GM21576 (cell line): Measurements from ENCODE around the gene NOS1.

Source experiments
- ATAC-seq: cut with Tn5 transposase; IDR thresholded peaks from one replicate; pipeline ENCODE4 v1.9.1; 2021; ENCODE audit warnings: mild to moderate bottlenecking, moderate library complexity; ENCODE audit not compliant: unreplicated experiment

NOS1 gene

DNA sequence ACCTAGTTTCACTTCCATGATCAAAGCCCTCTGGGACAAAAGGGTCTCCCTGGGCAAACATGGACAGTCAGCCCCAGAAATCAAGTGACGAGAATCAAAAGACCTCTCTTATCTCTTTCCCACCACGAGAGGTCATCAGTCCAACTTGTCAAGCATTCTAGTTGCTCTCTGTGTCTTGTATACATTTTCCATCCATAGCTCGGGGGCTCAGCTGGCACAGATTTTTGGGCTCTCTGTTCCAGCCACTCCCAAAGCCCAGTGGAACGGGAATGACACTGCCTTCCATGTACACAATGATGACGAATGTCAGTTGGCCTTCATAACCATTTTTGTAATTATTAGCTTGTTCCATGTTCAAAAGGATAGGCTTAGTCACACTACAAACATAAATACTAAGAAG is 29.7 kb downstream of the NOS1 start:
- no peak for ATAC-seq

DNA sequence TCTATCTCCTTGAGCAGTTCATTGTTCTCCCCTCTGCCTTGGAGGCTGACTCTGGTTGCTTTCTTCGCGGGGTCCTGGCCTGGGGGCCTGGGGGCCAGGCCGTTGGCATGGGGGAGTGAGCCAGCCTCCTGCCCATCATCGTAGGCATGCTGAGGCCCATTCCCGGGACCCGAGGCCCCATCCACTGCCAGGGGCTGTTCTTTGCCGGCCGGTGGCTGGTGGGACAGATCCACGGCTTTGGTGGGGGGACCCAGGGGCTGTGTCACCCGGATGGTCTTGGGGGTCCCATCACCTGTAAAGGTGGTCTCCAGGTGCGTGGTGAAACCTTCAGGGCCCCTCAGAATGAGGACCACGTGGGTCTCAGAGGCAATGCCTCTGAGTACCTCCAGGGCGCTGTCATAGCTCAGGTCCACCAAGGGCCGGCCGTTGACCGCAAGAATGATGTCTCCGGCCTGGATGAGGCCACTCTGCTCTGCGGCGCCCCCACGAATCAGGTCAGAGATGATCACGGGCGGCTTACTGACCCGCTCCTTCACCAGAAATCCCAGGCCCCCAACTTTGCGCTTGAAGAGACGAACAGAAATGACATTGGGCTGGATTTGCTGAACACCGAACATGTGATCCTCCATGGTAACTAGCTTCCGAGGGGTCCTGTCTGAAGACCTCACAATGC is 30.8 kb downstream of the NOS1 start:
- ATAC-seq, result no peak

DNA sequence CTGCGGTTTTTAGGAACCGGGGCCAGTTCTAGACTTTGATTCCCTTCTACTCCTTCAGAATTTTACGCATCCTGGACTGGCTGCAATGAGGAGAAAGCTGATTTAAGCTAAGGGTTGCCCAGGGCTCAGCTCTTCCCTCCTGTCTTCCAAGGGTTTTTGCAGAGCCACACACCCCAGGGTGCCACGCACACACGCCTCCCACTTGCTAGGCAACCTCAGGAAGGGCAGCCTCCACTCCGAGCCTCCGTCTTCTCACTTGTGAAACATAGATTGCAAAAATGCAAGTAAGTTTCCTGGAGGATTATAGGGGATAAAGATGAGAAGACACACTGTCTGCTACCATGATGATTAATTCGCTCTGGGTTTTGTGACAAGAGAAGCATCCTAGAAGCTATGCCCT is 31.7 kb downstream of the NOS1 start:
- no peak for ATAC-seq

DNA sequence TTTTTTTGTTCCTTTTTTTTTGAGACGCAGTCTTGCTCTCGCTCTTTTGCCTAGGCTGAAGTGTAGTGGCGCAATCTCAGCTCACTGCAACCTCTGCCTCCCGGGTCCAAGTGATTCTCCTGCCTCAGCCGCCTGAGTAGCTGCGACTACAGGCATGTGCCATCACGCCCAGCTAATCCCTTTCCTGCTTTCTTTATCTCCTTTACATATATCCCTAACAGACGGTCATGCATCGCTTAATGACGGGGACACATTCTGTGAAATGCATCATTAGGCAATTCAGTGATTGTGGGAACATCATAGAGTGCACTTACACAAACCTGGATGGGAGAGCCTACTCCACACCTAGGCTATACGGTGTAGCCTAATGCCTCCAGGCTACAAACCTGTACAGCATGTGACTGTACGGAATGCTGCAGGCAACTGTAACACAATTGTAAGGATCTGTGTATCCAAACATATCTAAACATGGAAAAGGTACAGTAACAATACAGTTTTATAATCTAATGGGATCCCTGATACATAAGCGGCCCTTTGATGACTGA is 32.8 kb downstream of the NOS1 start:
- no peak for ATAC-seq

DNA sequence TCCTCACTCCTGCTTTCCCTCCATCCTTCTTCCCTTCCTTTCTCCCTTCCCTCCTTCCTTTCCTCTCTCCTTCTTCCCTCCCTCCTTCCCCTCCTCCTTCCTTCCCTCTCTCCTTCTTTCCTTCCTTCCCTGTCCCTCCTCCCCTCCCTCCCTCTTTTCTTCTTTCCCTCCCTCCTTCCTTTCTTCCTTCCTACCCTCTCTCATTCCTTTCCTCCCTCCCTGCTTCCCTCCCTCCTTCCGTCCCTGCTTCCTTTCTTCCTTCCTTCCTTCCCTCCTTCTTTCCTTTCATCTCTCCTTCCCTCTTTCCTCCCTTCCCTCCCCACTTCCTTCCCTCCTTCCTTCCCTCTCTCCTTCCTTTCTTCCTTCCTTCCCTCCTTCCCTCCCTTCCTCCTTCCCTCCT is 39.0 kb downstream of the NOS1 start:
- no peak for ATAC-seq

DNA sequence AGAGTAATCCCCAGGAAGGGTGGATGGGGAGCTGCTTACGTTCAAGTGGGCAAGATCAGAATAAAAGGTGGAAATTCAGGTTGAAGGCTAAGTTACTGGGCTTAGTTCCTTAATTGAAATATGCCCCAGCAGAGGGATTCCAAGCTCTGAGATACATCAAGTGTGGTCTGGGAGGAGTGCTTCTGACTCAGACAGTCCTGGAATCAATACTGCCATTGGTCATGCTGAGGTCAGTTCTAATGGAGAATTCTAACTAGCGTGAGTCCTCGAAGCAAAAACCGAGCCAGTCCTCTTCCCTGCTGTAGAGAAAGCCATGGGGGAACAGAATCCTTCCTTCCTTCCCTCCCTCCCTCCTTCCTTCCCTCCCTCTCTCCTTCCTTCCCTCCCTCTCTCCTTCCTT is 39.9 kb downstream of the NOS1 start:
- ATAC-seq, result no peak

DNA sequence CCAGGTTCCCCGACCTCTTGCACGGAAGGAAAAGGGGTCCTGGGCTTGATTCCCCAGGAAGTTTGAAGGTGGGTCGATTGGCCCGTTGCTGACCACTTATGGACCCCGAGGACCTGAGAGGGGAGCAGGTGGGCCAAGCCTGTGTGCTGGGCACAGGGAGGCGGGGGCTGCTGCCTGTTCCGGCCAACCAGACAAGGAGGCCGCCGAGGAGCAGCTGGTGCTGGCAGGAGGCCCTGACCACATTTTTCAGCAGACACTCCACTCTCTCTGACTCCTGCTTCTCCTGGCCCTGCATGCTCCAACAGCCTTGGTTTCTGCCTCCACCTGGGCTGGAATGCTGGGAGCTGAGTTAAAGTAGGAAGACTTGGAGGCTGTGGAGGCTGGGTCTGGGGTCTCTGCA is 42.8 kb downstream of the NOS1 start:
- no peak for ATAC-seq

DNA sequence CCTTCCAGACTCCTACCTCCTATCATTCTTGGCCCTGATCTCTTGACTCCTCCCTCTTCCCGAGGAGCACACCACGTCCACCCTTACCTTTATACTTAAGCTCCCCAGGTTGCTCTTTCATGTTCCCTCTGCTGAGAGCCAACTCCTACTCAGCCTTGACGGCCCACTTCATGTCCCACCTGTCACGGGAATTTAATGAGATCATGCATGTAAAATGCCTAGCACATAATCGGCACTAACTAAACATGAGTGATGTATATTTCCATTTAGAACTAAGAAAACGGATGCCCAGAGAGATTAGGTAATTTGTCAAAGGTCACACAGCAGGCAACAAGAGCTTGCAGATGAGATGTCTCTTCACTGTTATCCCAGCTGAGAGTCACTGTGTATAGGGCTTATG is 45.1 kb downstream of the NOS1 start:
- no peak for ATAC-seq

DNA sequence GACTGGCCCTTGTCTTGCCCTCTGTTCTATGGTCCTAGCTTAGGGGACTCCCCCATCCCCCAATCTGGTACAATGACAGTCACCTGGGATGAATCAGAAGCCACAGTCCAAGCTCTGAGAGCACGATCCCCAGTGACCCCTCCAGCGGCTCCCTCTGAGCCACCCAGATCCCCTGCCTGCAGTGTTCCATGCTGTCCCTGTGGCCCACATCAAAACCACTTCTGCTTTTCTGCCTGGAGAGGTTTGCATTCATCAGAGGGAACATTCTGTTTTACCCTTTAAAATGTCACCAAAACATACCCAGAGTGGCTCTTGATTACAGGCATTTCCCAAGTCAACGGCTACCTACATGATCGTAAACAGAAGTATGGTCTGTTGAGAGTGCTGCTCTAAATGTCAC is 47.5 kb downstream of the NOS1 start:
- no peak for ATAC-seq

DNA sequence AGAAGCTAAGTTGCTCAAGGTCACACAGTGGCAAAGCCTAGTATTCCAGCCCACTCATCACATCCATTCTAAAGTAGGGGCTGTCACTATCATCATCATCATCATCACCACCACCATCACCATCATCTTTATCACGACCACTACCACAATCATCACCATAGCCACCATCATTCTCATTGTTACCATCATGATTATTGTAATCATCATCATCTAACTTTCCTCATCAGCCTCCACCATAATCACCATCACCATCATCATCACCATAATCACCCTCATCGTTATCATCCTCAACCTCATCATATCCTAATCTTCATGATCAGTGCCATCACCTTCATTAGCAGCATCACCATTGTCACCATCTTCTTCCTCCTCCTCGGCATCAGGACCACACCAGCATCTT is 48.7 kb downstream of the NOS1 start:
- ATAC-seq, result no peak

DNA sequence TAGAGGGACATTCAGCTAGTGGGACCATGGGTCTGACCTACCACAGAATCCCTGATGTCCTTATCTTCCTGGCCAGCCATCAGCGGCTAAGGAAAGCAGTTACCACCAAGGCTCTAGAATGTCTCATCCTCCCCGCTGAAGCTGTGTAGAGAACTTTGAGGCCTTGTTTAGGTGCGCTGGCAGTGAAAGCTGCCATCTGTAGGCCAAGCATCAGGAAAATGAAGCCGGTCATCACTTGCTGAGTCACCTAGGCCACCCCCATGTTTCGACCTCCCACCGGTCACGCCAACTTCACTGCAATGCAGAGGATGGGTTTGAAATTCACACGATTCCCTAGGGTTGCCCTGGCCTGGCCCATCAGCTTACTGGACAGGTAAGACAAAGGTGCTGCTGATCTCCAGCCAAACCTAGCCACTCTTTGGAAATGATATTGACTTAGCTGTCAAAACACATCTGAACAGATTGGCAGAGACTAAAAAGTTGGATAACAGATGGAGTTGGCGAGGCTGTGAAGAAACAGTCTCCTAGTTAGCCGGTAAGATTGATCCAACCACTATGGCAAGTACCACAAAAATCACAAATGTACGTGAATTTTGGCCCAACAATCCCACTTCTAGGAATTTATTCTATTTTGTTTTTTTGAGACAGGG is 52.0 kb downstream of the NOS1 start:
- no peak for ATAC-seq

DNA sequence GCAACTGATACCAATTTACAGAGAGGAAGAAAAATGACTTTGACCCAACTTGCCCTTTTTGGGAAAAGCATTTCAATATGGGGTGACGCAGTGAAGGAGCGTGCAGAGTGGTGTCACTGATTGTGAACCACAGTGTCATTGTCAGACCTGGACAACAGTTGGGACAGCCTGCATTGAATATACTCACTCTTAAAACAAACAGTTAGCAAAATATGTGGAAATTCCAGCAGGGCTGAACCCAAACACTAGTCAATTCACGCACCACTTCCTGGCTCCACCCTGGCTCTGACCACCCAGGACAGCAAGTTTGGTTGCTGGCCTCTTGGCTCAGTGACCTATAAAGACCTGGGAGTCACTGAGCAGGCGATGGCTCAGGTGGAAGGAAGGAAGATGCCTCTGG is 61.3 kb downstream of the NOS1 start:
- ATAC-seq, result no peak

DNA sequence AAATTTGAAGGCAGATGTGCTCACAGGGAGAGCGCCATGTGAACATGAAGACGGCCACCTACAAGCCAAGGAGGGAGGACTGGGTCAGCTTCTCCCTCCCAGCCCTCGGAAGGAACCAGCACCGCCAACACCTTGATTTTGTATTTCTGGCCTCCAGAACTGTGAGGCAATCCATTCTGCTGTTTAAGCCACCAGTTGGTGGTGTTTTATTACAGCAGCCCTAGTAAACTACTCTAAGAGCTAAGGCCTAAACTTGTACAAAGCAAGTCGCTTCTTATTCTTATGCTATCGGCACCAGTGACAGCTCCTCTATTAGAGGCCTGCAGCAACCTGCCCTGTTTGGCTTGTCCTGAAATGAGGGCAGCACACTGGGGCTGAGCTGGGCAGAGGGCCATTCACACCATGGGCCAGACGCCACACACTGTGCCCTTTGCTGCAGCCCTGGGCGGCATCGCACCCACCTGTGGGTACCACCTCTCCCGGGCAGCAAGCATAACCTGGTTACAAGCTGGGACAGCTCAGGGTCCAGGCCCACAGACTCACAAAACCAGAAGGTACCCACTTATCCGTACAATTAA is 62.7 kb downstream of the NOS1 start:
- ATAC-seq, result no peak

DNA sequence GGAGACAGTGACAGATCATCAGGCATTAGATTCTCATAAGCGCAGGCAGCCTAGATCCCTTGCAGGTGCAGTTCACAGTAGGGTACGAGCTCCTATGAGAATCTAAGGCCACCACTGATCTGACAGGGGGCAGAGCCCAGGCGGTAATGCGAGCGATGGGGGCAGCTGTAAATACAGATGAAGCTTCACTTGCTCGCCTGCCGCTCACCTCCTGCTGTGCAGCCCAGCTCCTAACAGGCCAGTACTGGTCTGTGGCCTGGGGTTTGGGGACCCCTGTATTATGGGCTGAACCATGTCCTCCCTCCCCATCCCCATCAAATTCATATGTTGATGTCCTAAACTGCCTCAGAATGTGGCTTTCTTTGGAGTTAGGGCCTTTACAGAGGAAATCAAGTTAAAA is 63.2 kb downstream of the NOS1 start:
- no peak for ATAC-seq

DNA sequence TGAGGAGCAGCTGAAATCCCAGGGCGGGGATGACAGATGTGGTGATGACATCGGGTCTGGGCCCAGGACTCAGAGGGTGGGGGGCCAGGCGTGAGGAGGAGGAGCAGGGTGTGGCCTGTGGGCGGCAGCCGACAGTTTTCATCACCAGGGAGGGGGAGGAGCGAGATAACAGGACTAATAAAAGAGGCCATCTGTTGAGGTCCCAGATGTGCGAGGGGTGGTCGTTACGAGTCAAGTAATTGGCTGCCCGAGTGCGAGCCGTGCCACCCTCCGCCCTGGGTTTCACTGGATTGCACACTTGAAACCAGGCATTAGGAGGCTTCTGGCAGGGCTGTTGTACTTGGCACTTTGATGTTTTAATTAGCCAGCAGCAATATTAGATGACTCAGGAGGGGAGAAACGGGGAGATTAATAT is 67.2 kb downstream of the NOS1 start:
- ATAC-seq, result no peak

DNA sequence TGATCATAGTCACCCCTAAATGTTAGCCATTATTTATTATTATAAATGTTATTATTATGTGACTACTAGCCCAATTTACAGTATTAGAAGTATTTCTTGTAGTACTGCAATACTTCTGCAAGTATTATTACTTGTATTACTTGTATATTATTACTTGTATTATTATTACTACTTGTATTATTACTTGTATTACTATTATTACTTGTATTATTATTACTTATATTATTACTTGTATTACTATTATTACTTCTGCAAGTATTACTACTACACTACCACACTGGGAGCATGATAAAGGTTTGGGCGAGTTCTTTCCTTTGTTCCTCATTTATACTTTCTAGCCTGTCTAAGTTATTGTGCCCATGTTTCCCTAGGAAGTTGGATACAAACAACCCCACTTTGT is 67.9 kb downstream of the NOS1 start:
- ATAC-seq, result no peak

DNA sequence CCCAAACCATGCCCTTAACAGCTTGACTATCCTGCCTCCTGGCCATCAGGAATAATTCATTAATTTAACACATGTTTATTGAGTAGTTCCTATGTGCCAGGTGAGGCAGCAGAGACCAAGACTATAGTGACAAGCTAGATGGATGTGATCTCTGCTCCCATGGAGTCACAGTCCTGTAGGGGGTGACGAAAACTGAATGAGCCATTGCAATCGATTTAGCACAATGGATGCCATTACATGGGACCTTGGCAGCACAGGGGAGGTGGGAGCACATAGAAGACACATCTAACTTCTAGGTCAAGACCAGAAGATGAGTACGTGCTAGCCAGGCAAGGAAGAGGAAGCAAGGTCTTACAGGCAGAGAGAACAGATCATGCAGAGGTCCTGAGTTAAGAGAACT is 68.7 kb downstream of the NOS1 start:
- no peak for ATAC-seq

DNA sequence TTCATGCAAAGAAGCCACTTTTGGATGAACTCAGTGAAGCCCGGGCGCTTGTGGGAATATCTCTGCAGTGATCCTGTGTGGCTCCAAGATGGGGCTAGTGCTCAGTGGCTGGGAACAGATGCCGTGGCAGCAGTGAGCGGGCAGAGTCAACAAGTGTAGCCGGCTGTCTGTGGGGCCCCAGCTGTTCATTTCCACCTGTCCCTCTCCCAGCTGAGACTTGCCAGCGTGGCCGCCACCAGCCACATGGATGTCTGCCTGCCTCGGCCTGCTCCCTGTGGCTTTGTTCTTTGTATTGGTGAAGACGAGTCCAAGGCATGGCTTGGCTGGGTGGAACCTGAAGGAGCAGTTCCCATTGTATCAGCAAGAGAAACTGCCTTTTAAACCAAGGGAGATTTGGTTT is 77.3 kb downstream of the NOS1 start:
- ATAC-seq, result no peak

DNA sequence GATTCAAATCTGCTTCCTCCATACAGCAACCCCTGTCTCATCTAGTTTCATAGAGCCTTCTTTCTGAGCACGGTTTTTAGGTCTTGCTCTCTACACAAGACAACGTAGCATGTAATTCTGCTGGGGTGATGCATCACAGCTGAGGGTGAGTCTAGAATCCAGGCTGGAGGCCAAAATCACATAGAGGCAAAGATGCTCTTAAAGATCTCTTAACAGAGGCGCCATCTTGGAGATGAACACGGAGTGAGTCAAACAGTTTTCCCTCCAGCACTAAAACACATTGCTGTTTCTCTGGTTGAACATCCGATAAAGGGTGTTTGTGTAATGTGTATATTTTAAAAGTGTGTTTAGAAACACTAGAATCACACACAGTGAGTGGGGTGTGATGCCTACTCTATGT is 78.9 kb downstream of the NOS1 start:
- no peak for ATAC-seq

DNA sequence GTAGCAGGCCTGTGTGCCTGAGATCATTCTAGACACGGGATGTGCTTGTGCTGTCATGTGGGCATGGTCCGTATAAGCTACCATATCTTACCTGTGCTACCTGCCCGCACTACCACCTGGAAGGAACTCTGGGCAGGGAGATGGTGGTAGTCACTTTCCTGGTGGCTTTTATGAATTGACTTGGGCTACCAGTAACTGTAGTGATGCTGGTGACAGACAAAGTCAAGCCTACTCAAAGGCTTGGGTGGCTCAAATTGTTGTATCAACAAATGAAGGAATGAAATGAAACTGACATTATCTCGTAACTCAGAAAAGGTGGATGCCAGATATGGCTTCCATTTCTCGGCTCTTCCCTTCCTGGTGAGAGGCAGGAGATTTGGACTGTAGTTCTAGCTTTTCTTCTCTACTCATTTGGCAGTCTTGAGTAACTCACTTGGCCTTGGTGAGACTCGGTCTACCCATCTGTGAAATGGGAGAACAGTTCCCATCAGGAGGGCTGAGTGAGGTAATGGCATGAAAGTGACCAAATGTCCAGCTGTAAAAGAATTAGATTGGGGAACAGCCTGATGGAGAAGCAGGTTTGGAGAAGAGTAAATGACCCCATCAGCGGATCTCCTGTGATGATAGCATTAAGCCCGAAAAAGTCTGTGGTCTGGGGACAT is 81.3 kb downstream of the NOS1 start:
- ATAC-seq, result no peak

DNA sequence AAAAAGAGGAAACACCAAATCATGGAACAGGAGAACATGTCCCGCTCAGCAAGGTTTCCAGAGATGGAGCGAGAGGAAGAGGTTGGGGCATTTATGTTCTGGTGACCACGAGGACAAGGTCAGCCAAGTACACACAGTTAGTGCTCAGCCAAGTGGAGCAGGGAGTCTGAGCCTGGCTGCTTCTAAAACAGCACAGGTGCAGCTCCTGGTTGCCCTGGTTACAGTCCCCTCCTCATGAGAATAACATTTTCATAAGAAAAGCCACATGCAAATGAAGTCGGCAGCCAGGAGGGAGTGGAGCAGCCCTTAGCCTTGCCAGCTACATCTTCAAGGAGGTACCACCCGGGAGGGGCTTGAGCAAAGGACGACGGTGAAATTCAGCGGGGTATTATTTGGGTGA is 81.8 kb downstream of the NOS1 start:
- no peak for ATAC-seq

DNA sequence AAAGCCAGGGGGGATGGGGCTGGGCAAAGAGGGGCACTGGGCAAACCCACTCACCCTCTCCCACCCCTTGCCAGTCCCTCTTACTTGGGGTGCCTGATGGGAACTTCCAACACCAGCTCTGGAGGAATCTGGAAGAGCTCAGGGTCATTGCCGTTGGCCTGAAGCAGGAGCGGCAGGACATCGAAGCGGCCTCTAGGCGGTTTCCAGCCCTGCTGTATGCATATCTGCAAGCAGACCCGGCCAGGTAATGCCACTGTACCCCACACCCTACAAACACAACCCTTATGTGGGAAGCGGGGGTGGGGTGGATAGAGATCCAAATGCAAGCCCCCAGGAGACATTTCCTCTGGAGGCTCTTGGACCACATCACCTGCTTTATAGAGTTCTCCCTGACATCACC is 83.6 kb downstream of the NOS1 start:
- ATAC-seq, result no peak
